Central memory CD8-positive, alpha-beta T cell (primary cell): ENCODE data around the gene UBE2L3.
"Not testable (repeated sequence)": the region's sequence is repeated elsewhere in the genome, so short reads cannot be mapped to it uniquely, and the experiment has no call there.

Experiments
- ATAC-seq: fragments of 150-1000 bp; cut with Tn5 transposase; replicated peaks from 2 replicates; pipeline ENCODE4 v1.10.0; 2022; ENCODE audit warnings: mild to moderate bottlenecking, moderate FRiP score, moderate number of reproducible peaks; ENCODE audit not compliant: poor library complexity, severe bottlenecking; ENCODE audit errors: extremely low read depth
- DNase-seq, 2 donors: peaks; one replicate each; pipeline ENCODE4 v3.0.0; 2021; ENCODE audit warnings: low spot score in 2 of 2
- H3K27ac Mint-ChIP-seq: one replicate; pipeline ENCODE4 v1.8.0; 2022; ENCODE audit warnings: low read depth, mild to moderate bottlenecking, moderate library complexity, mixed read lengths
- H3K27me3 Mint-ChIP-seq: one replicate; pipeline ENCODE4 v1.8.0; 2022; ENCODE audit warnings: mixed read lengths
- H3K36me3 Mint-ChIP-seq: one replicate; pipeline ENCODE4 v1.8.0; 2022; ENCODE audit warnings: mild to moderate bottlenecking, moderate library complexity, mixed read lengths; ENCODE audit not compliant: insufficient read depth
- H3K4me1 Mint-ChIP-seq: one replicate; pipeline ENCODE4 v1.8.0; 2022; ENCODE audit warnings: mixed read lengths
- H3K4me3 Mint-ChIP-seq: one replicate; pipeline ENCODE4 v1.8.0; 2022; ENCODE audit warnings: mild to moderate bottlenecking, moderate library complexity, mixed read lengths
- H3K9me3 Mint-ChIP-seq: one replicate; pipeline ENCODE4 v1.8.0; 2022; ENCODE audit warnings: mixed read lengths

Gene UBE2L3

GRCh38 chr22:21639359-21639758, 71.8 kb downstream of the UBE2L3 start:
- ATAC-seq (no peak), DNase-seq (no peak)
- Mint-ChIP-seq H3K4me1 (peaks cover 22% of the 10 kb centered on the region), H3K4me3 (no peak overlapping the region), H3K36me3 (peaks cover 10% of the 10 kb centered on the region), H3K27me3 (no peaks in the 10 kb centered on the region), H3K9me3 (no peaks in the 10 kb centered on the region), H3K27ac (no peak overlapping the region)

DNA sequence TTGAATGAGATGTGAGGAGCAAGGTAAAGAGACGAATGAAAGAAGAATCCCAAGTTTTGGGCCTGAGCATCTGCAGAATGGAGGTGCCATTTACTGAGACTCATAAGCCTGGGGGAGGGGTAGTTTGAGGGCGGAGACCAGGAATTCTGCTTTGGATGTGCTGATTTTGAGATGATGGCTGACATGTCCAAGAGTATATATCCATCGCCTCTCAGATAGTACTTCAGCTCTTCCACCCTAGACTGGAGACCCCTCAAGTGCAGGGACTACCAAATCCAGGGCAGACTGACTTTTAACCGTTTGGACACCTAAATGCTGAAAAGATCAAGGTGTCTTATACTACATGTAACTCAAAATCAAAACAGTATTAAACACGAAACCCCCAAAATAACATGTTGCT, 73.3 kb downstream of the UBE2L3 start:
- ATAC-seq (no peak), DNase-seq (no peak)
- Mint-ChIP-seq H3K27me3 (no peaks in the 10 kb centered on the region), H3K36me3 (peaks cover 16% of the 10 kb centered on the region), H3K4me1 (peaks cover 22% of the 10 kb centered on the region), H3K27ac (no peak overlapping the region), H3K9me3 (no peaks in the 10 kb centered on the region), H3K4me3 (no peak overlapping the region)

- peaks cover 16% of the 10 kb centered on the region for H3K36me3 Mint-ChIP-seq
These were observed 73.9 kb downstream of the UBE2L3 start for GRCh38 chr22:21641417-21641788.

DNA sequence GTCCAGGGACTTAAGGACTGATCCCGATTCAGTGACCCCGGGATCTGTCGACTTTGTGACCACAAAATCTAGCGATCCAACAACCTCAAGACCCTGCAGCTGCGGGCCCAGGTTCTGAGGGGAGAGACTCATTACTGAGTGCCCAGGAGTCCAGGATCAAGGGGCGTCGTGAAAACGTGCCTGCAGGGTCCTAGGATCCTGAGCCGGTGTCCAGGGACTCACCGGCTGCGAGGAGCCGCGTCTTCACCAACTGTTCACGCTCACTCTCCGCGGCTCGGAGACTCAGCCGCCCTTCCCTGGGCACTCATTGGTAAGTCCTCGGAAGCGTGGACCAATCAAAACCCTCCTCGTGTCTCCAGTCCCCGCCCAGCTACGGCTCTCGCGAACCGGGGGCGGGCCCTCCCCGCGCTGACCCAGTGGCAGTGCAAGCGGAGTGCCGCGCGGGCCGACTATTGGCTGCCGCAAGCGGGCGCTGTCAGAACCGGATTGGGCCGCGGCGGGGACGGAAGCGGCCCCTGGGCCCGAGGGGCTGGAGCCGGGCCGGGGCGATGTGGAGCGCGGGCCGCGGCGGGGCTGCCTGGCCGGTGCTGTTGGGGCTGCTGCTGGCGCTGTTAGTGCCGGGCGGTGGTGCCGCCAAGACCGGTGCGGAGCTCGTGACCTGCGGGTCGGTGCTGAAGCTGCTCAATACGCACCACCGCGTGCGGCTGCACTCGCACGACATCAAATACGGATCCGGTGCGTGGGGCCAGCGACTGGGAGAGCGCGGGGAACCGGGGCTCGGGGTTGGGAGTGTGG, 74.5 kb downstream of the UBE2L3 start, which contains the start of gene SDF2L1:
Gene SDF2L1, plus strand, starts transcription at position 514 of the 795 bp plus-strand sequence. Its CDS starts 35 bp downstream, at position 549.
- DNase-seq (peak; percentile 95 to 98), ATAC-seq (peak; percentile 99)
- Mint-ChIP-seq H3K27me3 (no peaks in the 10 kb centered on the region), H3K9me3 (no peaks in the 10 kb centered on the region), H3K4me3 (peak within 1 kb of the TSS; percentile 72), H3K36me3 (peaks cover 20% of the 10 kb centered on the region), H3K4me1 (peaks cover 31% of the 10 kb centered on the region), H3K27ac (peak within 1 kb of the TSS; percentile 63)

More at GRCh38 chr22:21641417-21641788, 73.9 kb downstream of the UBE2L3 start:
- Mint-ChIP-seq H3K4me3 (peak overlapping the region; percentile 72), H3K4me1 (peaks cover 25% of the 10 kb centered on the region), H3K27me3 (no peaks in the 10 kb centered on the region), H3K27ac (peak overlapping the region; percentile 63), H3K9me3 (no peaks in the 10 kb centered on the region)
- DNase-seq (no peak), ATAC-seq (no peak)

- Mint-ChIP-seq H3K4me3 (peak overlapping the region; percentile 72), H3K27me3 (no peaks in the 10 kb centered on the region), H3K36me3 (peaks cover 20% of the 10 kb centered on the region), H3K27ac (peak overlapping the region; percentile 63), H3K9me3 (no peaks in the 10 kb centered on the region), H3K4me1 (peaks cover 31% of the 10 kb centered on the region)
- DNase-seq (no peak), ATAC-seq (no peak)
These were observed 75.3 kb downstream of the UBE2L3 start for GRCh38 chr22:21642584-21643448.

DNA sequence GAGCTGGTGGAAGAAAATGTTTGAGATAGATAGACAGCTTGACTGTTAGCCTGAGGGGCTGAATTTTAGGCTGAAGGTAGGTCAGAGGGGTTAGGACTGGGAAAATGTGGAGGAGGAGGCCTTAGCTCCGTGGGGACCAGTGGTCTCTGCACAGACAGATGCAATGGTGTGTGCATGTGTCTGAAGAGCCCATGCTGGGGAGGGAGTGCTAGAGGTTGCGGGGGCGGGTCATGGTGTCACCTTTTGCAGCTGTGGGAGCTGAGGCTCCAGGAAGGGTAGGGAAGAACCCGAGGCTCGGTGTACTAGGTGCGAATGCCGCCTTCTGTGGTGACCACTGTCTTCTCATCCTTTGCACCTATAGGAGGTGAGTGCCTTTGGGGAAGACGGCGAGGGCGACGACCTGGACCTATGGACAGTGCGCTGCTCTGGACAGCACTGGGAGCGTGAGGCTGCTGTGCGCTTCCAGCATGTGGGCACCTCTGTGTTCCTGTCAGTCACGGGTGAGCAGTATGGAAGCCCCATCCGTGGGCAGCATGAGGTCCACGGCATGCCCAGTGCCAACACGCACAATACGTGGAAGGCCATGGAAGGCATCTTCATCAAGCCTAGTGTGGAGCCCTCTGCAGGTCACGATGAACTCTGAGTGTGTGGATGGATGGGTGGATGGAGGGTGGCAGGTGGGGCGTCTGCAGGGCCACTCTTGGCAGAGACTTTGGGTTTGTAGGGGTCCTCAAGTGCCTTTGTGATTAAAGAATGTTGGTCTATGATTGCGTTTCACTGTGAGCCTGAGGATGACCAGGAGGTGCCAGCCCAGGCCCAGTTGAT, 76.2 kb downstream of the UBE2L3 start:
- no peaks in the 10 kb centered on the region for H3K9me3 Mint-ChIP-seq
- peak overlapping the region; percentile 63 for H3K27ac Mint-ChIP-seq
- peak overlapping the region; percentile 72 for H3K4me3 Mint-ChIP-seq
- H3K27me3 Mint-ChIP-seq: no peaks in the 10 kb centered on the region
- DNase-seq (no peak), ATAC-seq (no peak)
- H3K36me3 Mint-ChIP-seq: peaks cover 22% of the 10 kb centered on the region
- H3K4me1 Mint-ChIP-seq: peaks cover 31% of the 10 kb centered on the region

- not testable (repeated sequence) for H3K27ac Mint-ChIP-seq, DNase-seq, H3K27me3 Mint-ChIP-seq, ATAC-seq, H3K4me3 Mint-ChIP-seq, H3K9me3 Mint-ChIP-seq
- Mint-ChIP-seq H3K36me3 (peaks cover 25% of the 10 kb centered on the region), H3K4me1 (peaks cover 31% of the 10 kb centered on the region)
These were observed 78.0 kb downstream of the UBE2L3 start for GRCh38 chr22:21645513-21645912.

- DNase-seq (peak; percentile 75 to 76), ATAC-seq (no peak)
- H3K4me1 Mint-ChIP-seq: peaks cover 36% of the 10 kb centered on the region
- no peaks in the 10 kb centered on the region for H3K9me3 Mint-ChIP-seq
- H3K4me3 Mint-ChIP-seq: no peak overlapping the region
- H3K27ac Mint-ChIP-seq: no peak overlapping the region
- H3K36me3 Mint-ChIP-seq: peaks cover 24% of the 10 kb centered on the region
- H3K27me3 Mint-ChIP-seq: no peaks in the 10 kb centered on the region
These were observed 79.4 kb downstream of the UBE2L3 start for GRCh38 chr22:21646608-21647590.

DNA sequence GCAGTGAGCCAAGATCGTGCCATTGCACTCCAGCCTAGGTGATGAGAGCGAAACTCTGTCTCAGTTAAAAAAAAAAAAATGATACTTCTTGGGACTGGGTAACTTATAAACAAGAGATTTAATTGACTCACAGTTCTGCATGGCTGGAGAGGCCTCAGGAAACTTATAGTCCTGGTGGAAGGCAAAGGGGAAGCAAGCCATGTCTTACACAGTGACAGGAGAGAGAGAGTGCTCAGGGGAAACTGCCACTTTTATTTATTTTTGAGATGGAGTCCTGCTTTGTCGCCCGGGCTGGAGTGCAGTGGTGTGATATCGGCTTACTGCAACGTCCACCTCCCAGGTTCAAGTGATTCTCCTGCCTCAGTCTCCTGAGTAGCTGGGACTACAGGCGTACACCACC, 82.8 kb downstream of the UBE2L3 start:
- peaks cover 12% of the 10 kb centered on the region for H3K36me3 Mint-ChIP-seq
- H3K27me3 Mint-ChIP-seq: no peaks in the 10 kb centered on the region
- no peak overlapping the region for H3K4me3 Mint-ChIP-seq
- H3K9me3 Mint-ChIP-seq: no peaks in the 10 kb centered on the region
- ATAC-seq (no peak), DNase-seq (no peak)
- H3K4me1 Mint-ChIP-seq: peaks cover 20% of the 10 kb centered on the region
- H3K27ac Mint-ChIP-seq: no peak overlapping the region

GRCh38 chr22:21650823-21651520, 83.5 kb downstream of the UBE2L3 start:
- Mint-ChIP-seq H3K27ac (peak overlapping the region; percentile 73), H3K4me3 (peak overlapping the region; percentile 82)
- ATAC-seq: no peak

GRCh38 chr22:21651521-21652009, 84.1 kb downstream of the UBE2L3 start:
- no peak for DNase-seq
- no peaks in the 10 kb centered on the region for H3K9me3 Mint-ChIP-seq
- no peaks in the 10 kb centered on the region for H3K27me3 Mint-ChIP-seq
- peaks cover 23% of the 10 kb centered on the region for H3K4me1 Mint-ChIP-seq
- H3K27ac Mint-ChIP-seq: peak overlapping the region; percentile 73
- H3K4me3 Mint-ChIP-seq: peak overlapping the region; percentile 82
- ATAC-seq: peak; percentile 17
- peaks cover 8% of the 10 kb centered on the region for H3K36me3 Mint-ChIP-seq

More at GRCh38 chr22:21650823-21651520, 83.5 kb downstream of the UBE2L3 start:
- Mint-ChIP-seq H3K36me3 (peaks cover 9% of the 10 kb centered on the region), H3K4me1 (peaks cover 21% of the 10 kb centered on the region), H3K27me3 (no peaks in the 10 kb centered on the region), H3K9me3 (no peaks in the 10 kb centered on the region)
- DNase-seq: no peak
